Head of caudate nucleus (tissue), 42 donors: ENCODE results near the gene ZFY.
A peak's percentile ranks its signal among the peaks of the same experiment; 100 is the strongest.

Experiments used
- DNase-seq, 42 donors: peaks; one replicate each; pipeline versions ENCODE4 v3.0.0 to v3.0.0-alpha.2; 2020 to 2021; ENCODE audit warnings: mixed read lengths in 7 of 42
- intact Hi-C: fragments of 100-400 bp; cut with DNase I; formaldehyde crosslinking; loops from one replicate; pipeline ENCODE4 v1.15.0; 2022

The ZFY gene

DNA sequence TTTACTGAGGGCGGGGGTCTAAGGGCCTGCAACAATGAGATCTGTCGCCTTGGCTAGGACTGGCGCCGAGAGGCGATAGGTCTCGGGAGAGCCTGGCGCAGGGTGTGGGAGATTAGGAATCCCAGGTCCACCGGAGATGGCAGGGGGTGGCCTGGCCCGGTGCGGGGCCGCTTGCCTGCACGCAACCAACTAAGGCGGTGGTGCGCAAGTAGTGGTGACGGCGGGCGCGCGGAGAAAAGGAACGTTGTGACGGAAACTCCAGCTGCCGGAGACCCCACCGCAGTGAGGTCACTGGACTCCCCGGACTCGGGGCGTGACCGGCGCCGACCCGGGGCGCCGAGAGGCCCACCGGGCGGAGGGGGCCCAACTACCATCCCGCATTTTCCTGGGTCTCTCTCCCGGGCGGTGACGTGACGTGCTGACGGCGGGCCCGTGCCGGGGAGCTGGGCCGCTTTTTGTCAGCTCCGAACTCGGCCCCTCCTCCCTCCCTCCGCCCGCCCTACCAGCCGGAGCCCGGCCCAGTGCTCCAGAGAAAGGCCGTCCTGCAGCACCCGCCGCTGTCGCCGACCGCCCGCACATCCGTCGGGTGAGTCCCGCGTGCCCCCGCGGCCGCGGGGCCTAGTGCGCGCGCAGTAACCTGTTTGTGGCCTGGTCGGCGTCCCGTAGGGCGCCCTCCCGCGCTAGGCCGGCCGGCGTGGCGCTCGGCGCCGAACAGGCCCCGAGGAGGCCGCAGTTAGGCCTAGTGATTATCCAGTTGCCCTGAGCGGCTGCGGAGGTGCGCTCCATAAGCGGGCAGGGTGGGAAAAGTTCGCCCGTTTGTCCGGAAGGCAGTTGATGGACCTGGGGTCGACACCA is at the start of gene ZFY:
ZFY (plus strand) TSS at position 521 of the 855 bp plus-strand sequence. CDS start 18,556 bp downstream, outside the sequence.
- peak in 15 of 42 donors; percentile 5 to 79 (median 51) for DNase-seq
- intact Hi-C loops = no loop called here

DNA sequence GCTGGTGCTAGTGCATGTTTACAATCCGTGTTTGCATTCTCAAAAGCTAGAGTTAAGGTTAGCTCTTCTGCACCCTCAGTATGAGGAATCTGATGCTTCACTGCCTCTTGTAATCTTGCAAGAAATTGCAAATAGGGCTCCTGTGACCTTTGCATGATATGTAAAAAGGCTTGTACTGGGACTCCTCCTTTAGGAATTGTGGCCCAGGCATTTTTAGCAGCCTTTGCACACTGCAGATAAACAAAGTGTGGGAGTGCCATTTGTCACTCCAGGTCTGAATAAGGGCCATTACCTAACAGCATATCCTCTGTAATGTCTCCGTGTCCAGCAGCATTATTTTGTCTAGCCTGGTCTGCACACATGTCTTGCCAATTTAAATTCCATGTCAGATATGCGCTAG is 49.3 kb upstream of the ZFY start:
- intact Hi-C loops = no loop called here
- DNase-seq = no peak

DNA sequence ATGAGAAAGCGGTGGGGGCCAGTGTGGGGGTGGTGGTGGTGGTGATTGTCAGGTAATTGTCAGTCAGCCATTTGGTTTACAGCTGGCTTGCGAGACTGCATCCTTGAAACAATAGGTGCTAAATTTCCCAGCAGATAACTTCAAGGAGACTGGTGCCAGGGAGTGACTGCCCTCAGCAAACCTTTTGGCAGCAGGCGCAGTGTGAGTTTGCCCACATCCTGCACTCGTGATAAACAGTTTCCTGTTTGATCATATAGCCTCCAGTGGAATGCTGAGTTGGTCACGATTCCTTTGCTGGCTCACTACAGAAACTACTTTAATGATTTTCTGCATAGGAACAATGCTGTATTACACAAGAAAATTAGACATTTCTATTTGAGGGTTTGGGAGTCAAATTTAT is 47.8 kb upstream of the ZFY start:
- intact Hi-C loops = no loop called here
- DNase-seq = no peak

DNA sequence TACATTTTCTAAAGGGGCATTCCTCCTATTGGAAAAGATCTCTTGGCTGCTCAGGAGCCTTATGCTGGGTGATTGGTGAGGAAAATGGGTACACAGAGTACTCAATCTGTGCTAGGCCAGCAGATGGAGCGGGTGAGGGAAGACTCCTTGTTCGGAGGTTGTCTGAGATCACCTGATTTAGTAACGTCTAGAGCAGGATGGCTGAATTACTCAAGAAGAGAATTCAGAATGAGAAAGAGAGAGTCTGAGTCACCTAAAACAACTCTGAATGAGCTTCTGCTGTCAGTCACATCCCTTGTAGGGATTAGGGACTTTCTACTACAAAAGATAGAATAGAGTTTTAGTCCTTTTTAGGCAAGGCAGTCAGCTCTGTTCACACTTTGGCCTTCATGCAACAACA is 47.2 kb upstream of the ZFY start:
- intact Hi-C loops = no loop called here

DNA sequence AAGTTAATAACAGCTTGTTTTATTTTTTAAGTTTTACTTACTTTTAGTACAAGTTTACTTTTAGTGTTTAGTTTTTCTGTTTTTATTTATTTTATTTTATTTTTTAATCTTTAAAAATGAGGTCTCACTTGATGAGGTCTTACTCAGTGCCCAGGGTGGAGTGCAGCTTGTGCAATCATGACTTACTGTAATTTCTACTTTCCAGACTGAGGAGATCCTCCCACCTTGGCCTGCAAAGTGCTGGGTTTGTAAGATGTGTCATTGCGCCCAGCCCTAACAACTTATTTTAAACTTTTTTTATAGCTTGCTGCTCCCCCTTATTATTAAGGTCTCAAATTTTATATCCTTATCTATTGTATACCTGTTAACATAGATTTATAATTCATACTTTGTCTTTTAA is 41.7 kb upstream of the ZFY start:
- intact Hi-C loops = no loop called here
- no peak for DNase-seq

More for the DNA sequence above, 47.2 kb upstream of the ZFY start:
- no peak for DNase-seq

DNA sequence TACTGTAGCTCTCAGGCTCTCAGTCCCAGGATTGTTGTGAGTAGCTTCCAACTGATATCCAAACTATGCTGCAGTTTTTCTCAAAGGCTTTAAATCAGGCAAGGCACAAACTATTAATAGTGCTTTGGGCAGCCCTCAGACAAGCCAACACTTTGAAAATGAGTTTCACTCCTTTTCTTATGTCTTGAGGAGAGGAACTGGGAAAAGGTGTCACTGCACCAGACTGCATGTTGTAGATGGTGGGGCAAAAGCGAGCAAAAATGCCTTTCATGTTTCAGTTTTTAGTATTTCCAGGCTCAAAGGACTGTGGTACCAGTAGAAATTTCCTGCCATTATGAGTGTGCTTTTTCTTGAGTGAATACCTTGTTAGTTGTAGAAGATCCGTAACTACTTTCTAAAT is 39.1 kb upstream of the ZFY start:
- no peak for DNase-seq
- intact Hi-C loops = no loop called here

DNA sequence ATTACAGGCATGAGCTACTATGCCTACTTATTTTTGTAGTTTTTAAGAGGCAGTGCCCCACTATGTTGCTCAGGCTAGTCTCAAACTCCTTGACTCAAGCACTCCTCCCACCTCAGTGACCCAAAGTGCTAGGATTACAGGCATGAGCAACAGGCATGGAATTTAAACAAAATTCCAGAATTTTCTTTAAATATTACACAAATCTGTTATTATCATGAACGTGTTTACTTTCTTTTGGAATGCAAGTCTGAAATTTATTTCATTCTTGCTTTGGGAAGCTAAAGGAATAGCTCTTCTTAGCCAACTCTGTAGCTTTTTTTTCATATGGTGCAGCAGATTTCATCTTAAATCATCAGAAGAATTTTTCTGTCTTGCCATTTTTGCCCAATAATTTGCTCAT is 27.8 kb upstream of the ZFY start:
- no peak for DNase-seq
- intact Hi-C loops = no loop called here

DNA sequence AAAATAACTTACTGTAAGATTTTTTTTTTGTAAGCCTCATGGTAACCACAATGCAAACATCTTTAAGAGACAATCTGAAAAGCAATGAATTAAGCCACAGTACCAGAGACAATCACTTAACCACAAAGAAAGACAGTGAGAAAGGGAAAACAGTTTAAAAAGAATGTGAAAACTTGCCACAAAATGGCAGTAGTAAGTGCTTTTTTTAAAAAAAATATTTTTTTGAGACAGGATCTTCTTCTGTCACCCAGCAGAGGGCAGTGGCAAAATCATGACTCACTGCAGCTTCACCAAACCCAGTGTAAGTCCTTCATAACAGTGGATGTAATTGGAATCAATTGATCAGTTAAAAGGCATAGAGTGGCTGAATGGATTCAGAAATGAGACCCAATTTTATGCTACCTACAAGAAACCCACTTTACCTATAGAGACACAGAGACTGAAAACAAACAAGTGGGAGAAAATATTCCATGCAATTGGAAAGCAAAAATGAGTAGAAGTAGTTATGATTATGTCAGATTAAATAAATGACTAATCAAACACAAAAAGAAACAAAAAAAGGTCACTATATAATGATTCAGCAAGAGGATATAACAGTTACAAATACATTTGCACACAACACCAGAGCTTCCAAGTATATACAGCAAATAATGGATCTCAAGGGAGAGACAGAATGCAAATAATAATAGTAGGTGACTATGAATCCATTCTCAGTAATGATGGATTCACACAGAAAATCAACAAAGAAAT is 21.9 kb upstream of the ZFY start:
- intact Hi-C loops = no loop called here

DNA sequence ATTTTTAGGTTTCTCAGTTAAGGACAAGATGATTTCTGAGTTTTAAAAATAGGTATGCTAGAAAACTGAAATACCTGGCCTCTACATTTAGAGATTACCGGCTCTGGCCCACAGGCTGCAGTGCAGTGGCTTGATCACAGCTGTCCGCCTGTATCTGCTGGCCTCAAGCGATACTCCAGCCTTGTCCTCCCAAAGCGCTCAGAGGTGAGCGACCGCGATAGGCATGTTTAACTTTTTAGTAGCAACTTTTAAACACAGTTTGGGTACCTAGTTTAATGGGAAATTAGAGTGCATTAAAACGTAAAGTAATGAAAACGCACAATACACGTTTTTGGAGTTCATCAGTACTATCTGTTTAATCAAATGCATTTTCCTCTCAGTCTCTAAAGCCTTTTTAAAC is 1.1 kb upstream of the ZFY start:
- intact Hi-C loops = no loop called here
- DNase-seq = peak in 1 of 42 donors; percentile 14

More for the DNA sequence above, 21.9 kb upstream of the ZFY start:
- no peak for DNase-seq

DNA sequence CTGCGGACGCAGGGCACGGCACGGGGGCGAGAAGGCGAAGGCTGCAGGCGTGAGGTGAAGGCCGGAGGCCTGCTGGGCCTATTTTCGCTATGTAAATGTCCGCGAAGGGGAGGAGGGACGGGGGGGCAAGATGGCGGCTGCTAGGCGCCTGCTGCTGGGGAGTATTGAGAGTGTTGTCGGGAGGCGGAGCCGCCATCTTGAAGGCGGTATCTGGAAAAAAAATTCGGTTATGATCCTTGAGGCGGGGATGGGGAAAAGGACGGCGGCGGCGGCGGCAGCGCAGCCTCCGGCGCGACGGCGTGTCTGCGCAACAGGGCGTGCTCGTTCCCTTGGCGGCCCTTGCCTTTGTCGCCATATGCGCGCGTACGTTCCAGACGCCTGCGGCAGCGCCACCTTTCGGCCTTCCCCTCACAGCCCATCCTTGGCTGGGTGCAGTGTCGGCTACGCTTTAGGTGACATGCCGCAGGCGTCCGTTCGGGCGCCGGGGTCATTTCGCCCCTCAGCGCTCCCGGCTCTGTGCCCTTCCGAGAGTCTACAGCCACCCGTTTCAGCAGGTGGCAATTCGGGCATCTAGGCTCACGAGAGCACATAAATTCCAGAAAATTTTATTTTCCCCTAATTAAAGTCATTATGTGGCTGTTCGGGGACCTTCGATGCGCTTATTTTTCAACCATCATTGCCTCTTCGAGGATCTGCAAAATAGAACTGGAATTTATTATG is 695 bp downstream of the ZFY start:
- intact Hi-C loops = no loop called here
- DNase-seq = peak in 15 of 42 donors; percentile 78 to 94 (median 88)

DNA sequence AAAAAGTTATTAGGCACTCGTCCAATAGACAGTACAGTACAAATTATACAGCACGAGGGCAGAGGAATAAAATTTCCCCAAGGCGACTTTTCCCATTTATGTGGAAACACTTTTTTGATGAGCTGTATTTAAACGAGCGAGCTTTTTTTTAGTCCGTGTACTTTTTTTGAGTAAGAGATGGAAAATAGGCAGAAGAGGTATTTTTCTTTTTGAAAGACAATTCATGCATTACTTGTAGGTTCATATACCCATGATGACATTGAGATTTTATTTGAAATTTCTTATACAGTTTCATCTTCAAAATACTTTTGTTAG is 1.2 kb downstream of the ZFY start:
- no peak for DNase-seq

DNA sequence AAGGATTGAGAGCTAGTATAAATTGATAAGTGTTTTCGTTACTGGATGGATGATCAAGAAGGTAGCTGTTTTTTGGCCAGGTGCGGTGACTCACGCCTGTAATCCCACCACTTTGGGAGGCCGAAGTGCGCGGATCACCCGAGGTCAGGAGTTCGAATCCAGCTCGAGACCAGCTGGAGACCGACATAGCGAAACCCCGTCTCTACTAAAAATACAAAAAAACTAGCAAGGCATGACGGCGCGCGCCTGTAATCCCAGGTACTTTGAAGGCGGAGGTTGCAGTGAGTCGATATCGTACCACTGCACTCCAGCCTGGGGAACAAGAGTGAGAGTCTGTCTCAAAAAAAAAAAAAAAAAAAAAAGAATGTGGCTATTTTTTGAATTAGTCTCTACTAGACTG is 2.0 kb downstream of the ZFY start:
- no peak for DNase-seq
- intact Hi-C loops = no loop called here

More for the DNA sequence above, 1.2 kb downstream of the ZFY start:
- intact Hi-C loops = no loop called here

DNA sequence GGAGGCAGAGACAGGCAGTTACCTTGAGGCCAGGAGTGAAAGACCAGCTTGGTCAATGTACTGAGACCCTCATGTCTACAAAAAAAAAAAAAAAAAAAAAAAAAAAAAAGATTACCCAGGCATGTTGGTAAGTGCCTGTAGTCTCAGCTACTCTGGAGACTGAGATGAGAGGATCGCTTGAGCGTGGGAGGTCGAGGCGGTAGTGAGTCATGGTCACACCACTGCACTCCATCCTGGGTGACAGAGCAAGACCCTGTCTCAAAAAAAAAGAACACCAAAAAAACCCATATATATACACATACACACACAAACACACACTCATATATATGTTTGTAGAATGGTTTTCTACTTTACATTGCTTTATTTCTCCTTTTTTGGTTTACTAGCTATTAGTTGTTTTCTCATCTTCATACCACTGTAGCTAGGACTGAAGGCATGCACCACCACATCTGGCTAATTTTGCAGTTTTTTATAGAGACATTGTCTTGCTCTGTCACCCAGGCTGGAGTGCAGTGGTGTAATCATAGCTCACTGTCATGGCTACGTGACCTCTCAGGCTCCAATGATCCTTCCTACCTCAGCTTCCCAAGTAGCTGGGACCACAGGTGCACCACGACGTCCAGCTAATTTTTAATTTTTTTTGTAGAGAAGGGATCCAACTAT is 14.5 kb downstream of the ZFY start:
- intact Hi-C loops = no loop called here
- DNase-seq = no peak

DNA sequence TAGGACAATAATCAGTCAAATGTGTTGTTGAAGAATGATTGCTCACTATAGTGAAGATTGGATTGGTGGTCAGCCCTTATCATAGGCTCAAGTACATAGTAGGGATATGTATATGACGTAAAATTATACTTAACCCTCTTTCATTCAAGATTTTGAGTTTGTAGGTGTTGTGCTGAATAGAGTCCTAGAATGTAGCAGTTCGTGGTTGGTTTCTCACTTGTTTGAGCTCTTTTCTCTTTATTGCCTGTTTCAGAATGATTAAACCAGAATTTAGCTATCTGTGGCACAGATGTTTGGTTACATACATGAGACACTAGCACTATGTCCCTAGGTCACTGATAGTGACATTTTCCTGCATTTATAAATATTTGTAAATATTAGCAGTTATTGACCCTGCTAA is 15.5 kb downstream of the ZFY start:
- intact Hi-C loops = no loop called here
- no peak for DNase-seq

DNA sequence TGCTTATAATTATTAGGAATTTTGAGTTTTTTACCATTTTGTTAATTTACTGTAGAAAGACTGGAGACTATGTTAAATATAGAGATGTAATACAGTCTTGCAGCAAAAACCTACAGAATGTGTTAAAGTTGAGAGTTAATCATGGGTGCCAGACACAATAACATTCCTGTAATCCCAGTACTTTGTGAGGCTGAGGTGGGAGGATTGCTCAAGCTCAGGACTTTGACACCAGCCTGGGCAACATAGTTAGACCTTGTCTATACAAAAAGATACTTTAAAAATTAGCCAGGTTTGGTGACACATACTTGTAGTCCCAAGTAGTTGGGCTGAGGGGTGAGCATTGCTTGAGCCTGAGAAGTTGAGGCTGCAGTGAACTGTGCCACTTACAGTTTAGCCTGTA is 17.7 kb downstream of the ZFY start:
- no peak for DNase-seq
- intact Hi-C loops = no loop called here

DNA sequence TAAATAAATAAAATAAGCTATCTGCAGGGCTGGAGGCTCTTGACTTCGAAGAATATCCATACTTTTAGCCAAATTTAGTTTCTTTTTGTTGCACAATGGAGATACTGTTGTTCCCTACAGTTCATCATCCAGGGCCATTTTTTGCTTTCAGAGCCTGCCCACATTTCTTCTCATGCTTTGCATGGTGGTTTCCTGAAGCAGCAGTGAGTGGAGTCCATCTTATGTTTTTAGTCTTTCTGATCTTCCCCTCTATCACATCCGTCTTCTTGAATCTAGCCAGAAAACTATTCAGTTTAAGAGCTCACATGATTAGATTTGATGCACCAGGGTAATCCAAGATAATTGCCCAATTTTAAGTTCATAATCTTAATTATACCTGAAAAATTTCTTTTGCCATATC is 19.6 kb downstream of the ZFY start:
- intact Hi-C loops = no loop called here
- DNase-seq = no peak

DNA sequence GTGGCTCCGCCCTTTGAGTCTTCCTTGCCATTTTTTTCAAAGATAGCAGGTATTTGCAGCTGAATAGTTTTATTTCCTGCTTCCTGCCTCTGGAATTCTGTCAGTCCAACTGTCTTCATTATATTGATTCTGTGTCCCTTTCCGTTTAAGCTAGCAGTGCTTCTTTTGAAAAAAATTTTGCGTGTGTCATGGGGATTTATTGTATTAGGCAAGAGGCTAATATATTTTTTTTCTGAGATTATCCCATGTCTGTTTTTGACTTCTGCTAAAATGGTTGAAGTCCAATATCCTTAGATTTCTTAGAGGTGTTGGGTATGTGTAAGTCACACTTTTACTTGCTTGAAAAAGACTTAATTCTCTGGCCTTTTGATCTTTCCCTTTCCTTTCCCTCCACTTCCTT is 20.4 kb downstream of the ZFY start:
- DNase-seq = no peak
- intact Hi-C loops = no loop called here

DNA sequence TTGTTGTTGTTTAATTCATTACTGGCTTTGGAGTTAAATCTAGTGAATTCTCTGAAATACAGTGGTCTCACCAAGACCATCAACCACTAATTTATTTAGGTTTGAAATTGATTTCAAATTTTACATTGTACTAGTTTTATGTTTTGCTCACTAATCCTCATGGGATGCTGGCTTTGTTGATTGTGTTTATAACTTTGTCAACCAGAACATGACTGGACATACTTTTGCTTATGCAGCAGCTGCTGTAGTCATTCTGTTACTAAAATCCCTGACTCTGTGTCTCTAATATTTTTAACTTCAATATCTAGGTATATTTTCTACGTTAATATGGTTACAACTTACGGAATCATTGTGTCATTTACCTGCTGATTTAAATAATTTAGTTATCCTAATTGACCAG is 26.9 kb downstream of the ZFY start:
- intact Hi-C loops = no loop called here
- no peak for DNase-seq

DNA sequence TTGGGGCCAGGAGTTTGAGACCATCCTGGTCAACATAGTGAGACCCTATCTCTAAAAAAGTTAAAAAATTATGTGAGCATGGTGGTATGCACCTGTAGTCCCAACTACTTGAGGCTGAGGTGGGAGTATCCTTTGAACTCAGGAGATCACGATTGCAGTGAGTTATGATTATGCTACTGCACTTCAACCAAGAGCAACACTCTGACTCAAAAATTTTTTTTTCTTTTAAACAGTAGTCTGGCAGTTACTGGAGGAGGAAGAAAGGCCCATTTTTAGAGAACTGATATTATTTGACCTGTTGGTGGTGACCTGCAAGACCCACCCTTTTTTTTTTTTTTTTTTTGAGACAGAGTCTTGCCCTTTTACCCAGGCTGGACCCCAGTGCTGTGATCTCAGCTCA is 29.6 kb downstream of the ZFY start:
- intact Hi-C loops = no loop called here
- DNase-seq = no peak

DNA sequence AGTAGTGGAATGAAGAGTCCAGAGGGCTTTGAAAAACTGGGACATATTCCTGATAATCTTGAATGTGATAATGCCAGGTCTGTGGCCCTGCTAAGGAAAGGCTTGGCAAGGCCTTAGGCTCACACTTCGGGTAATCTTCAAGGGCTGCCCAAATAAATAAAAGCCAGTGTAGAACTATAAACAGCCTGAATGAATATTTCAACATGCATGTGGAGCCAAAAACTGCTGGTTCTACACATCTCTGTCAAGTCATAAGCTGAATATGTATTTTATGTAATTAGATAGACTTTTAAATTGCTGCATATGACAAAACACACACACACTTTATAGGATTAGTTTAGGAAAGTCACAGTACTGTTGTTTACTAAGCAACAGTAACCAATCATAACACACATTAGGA is 30.4 kb downstream of the ZFY start:
- no peak for DNase-seq
- intact Hi-C loops = no loop called here
